GM23248 (cell line): Measurements from ENCODE around the gene RPL31.

Experiments
- EZH2 ChIP-seq: fragments of 200-600 bp; sonication (generic); IDR thresholded peaks from 2 replicates; pipeline ENCODE4 v1.6.1; 2018; ENCODE audit warnings: antibody characterized with exemption, mild to moderate bottlenecking; ENCODE audit not compliant: insufficient read depth, poor library complexity, severe bottlenecking
- EZH2phosphoT487 ChIP-seq: fragments of 200-600 bp; sonication (generic); IDR thresholded peaks from 2 replicates; pipeline ENCODE4 v1.6.1; 2018; ENCODE audit warnings: antibody characterized with exemption, moderate library complexity, mild to moderate bottlenecking, low read depth; ENCODE audit not compliant: insufficient read depth

DNA sequence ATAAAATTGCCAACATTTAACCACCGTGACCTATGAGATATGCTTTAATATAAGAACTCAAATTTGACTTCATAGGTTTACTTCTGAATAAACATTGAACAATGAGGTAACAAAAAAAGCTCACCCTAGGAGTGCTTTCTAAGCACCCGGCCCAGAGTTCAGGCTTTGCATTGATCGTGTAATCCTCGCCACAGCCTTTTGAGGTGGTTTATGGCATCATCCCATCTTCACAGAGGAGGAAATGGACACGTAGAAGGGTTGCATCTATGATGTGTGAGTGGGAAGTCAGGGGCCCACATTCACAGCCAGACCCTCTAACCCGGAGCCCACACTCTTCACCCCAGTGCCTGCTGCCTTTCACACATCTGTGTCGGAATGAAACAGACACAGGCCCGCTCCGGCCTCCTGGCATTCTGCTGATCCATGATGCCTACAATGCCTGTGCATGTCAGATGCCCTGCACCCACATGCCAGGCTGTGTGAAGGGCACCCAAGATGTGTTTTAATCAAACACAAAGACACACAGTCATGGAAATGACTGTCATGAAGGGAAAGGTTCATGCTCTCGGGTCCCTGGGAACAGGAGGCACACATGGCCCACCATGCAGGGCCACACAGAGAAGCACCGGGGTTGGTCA lies 48.6 kb upstream of the RPL31 start:
- no peak for TF ChIP-seq EZH2
- TF ChIP-seq EZH2phosphoT487 = no peak
